SU-DHL-6 (cell line): ENCODE data around the gene SURF4.

ENCODE experiments used
- EZH2phosphoT487 ChIP-seq: fragments of 200-600 bp; sonication (generic), shearing (Covaris generic); conservative IDR thresholded peaks from 2 replicates; pipeline ENCODE4 v1.6.1; 2018; ENCODE audit warnings: mild to moderate bottlenecking, antibody characterized with exemption, low read length, moderate library complexity, mixed read lengths
- TF ChIP-seq, protein P1 (sequence below): fragments of 200-600 bp; sonication (generic); IDR thresholded peaks from one replicate; pipeline ENCODE4 v1.5.1; 2017; ENCODE audit warnings: antibody characterized with exemption, mild to moderate bottlenecking, low read length, moderate library complexity; ENCODE audit not compliant: insufficient read depth, poor library complexity, severe bottlenecking

- TF ChIP-seq, protein P1, sequence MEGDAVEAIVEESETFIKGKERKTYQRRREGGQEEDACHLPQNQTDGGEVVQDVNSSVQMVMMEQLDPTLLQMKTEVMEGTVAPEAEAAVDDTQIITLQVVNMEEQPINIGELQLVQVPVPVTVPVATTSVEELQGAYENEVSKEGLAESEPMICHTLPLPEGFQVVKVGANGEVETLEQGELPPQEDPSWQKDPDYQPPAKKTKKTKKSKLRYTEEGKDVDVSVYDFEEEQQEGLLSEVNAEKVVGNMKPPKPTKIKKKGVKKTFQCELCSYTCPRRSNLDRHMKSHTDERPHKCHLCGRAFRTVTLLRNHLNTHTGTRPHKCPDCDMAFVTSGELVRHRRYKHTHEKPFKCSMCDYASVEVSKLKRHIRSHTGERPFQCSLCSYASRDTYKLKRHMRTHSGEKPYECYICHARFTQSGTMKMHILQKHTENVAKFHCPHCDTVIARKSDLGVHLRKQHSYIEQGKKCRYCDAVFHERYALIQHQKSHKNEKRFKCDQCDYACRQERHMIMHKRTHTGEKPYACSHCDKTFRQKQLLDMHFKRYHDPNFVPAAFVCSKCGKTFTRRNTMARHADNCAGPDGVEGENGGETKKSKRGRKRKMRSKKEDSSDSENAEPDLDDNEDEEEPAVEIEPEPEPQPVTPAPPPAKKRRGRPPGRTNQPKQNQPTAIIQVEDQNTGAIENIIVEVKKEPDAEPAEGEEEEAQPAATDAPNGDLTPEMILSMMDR = no peak
- TF ChIP-seq EZH2phosphoT487 = no peak
Observed at GRCh38 chr9:133374612-133375115, 1.2 kb downstream of the SURF4 start.
